Stimulated activated CD4-positive, alpha-beta T cell treated with anti-CD3 and anti-CD28 coated beads, Interleukin-12 subunit alpha, Interleukin-12 subunit beta, amount 100 ng/mL, for 4 hours (primary cell): Measurements from ENCODE around the gene MCL1.

Experiments used
- DNase-seq: peaks from one replicate; pipeline ENCODE4 v3.0.0-alpha.2; 2020

Gene MCL1

DNA sequence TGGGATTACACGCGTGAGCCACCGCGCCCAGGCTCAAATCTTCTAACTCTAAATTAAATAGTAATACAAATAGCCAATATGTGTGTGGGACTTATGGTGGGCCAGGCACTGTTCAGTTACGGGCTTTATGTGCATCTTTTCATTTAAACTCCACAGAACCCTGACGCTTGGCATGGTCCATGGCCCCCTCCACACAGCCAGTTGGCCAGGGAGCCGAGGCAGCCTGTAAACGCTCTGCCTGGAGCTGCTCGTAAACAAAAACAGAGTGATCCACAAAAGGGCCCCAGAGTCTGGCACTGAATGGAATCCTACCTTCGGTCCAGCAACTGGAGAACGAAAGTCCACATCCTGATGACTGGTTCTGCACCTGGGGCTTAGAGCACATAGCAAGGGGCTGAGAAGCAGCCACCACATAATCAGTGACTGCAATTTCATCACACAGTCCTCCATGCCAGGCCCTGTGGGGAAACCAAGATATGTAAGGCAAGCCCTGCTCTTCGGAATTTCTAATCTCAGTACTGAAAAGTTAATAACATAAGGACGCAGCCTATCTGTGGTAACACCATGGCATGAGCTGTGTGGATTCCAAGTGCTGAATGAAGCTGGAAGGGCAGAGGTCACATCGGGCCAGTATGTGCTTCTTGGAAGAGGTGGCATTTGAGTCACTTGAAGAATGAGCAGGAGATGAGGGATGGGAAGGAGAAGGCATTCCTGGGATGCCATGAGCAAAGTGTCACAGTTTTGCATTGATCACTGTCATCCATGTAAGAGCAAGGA is 43.7 kb downstream of the MCL1 start:
- no peak for DNase-seq

DNA sequence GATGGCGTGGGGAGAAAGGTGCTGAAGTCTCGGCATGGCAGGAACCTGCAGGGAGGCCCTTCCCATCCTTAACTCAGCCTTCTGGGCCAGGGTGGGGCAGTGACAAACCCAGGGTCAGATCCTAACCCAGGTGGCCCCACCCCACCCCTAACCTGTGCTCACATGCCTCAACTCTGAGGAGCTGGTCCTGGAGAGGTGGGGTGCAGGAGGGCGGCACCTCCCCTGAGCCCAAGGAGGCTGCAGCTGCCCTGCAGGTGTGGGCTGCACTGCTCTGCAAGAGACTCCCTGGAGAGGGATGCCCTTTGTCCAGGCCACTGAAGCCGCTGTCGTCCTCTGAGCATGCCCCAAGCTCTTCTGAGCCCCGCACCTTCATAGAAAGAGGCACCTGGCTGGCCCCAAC is 45.4 kb downstream of the MCL1 start:
- no peak for DNase-seq

DNA sequence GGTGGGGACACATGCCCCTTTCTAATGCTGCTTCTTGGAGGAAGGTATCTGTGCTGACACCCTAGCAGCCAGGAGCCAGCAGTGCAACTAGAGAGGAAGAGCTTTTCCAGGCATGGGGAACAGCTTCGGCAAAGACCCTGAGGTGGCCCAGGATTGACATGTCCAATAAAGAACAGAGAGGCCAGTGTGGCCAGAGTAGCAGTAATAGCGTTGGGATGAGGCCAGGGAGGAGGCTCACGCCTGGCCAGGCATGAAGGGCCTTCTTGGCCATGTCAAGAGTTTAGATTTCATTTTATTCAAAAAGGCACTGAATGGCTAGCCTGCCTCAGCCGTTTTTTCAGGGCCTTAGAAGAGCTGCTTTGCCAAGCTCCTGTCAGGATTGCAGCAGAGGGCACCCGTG is 46.5 kb downstream of the MCL1 start:
- DNase-seq, result no peak

DNA sequence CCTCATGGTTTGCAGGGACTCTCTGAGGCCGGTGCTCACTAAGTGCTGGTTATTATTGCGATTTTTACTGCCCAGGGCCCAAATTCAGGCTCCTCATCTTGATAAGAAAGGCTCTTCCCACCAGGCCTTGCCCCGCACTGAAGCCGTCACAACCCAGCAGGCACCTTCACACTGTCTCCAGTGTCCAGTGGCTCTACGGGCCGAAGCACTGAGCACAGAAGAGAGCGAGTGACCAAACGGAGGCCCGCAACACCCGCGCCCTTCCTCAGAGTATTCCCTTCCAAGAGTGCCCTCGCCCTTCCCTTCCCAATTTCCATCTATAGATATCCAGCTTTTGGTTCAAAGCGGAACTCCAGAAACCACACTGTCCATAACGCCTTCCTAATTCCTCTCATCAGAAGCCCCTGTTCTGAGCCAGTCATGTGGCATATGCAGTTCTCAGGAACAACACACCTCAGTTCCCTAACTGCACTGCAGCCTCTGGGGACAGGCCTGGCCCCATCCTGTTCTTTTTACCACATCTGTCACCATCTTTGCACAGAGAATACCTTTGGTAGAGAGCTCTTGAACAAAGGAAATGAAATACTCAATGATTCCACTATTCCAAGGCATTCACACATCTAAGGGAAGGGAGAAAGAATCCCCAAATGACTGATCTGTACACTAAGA is 48.8 kb downstream of the MCL1 start:
- no peak for DNase-seq

DNA sequence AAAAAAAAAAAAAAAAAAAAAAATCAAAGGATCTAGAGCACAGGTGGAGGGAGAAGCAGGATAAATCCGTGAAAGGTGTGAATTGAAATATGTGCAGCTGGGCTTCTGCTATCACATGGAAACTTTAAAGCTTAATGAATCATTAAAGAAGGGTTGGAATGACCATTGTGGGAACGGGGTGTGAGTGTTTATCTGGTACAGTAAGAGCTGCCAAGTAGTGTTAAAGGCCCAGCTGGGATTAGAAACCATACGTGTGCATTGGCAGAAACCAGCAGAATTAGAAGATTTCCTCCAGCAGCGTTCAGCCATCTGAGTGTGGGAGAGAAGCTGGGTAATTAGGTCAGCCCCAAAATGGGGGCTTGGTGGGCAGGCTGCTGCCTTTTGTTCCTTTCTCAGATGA is 50.4 kb downstream of the MCL1 start:
- no peak for DNase-seq

DNA sequence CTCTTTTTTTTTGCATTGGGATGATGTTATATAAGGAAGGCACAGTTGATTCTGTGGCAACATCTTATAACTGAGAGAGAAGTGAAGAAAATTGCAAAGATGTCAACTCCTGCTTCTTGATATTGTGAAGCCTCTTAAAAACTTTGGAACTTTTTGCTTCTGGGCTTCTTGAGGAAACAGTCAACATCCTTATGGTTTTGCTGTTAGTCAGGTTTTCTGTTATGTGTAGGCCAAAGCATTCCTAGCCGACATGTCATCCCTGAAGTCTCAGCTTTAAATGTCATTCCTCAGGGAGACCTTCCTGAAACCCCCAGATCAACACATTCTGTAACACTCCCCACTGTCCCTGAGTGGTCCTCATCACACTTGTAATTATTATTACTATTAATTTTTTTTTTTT is 51.2 kb downstream of the MCL1 start:
- DNase-seq, result no peak

DNA sequence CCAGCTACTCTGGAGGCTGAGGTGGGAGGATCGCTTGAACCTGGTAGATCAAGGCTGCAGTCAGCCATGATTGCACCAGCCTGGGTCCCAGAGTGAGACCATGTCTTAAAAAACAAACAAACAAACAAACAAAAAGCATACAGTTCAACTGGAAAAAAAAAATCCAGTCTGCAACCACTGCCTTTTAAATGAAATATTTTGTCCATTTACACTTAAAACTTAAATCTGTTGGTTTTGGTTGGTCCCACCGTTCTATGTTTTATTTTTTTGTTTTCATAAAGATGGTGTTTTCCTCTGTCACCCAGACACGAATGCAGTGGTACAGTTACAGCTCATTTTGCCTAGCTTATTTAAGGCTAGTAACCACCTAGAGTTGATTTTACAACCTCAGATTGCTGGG is 54.1 kb downstream of the MCL1 start:
- DNase-seq, result no peak
